SK-N-SH treated with all-trans-retinoic acid at 6 μM for 48 hours (cell line): ENCODE results near the gene ARHGAP9.
"Not testable (repeated sequence)": the region's sequence is repeated elsewhere in the genome, so short reads cannot be mapped to it uniquely, and the experiment has no call there.

Source experiments
- ATAC-seq: fragments of 200-7000 bp; cut with Tn5 transposase; 3 replicates; pipeline ENCODE4 v1.9.1; 2020; ENCODE audit warnings: mild to moderate bottlenecking, moderate library complexity
- ARNTL ChIP-seq: fragments of 450-650 bp; formaldehyde crosslinking; IDR thresholded peaks from 2 replicates; pipeline ENCODE4 v1.5.0; 2020; ENCODE audit warnings: low read depth, mild to moderate bottlenecking, moderate library complexity, borderline replicate concordance
- BACH2 ChIP-seq: fragments of 250-450 bp; sonication (Bioruptor Pico); IDR thresholded peaks from 2 replicates; pipeline ENCODE4 v1.9.0; 2021; ENCODE audit warnings: mild to moderate bottlenecking, borderline replicate concordance
- CSDC2 ChIP-seq: fragments of 250-450 bp; sonication (Bioruptor Pico); IDR thresholded peaks from 2 replicates; pipeline ENCODE4 v1.5.0; 2020; ENCODE audit warnings: mild to moderate bottlenecking, moderate library complexity
- ESRRG ChIP-seq: fragments of 250-450 bp; sonication (Bioruptor Pico); IDR thresholded peaks from 2 replicates; pipeline ENCODE4 v1.6.1; 2021; ENCODE audit warnings: mild to moderate bottlenecking
- GLIS3 ChIP-seq: fragments of 250-450 bp; sonication (Bioruptor Pico); IDR thresholded peaks from 2 replicates; pipeline ENCODE4 v1.5.0; 2020; ENCODE audit warnings: mild to moderate bottlenecking, moderate library complexity
- ISL1 ChIP-seq: fragments of 250-450 bp; sonication (Bioruptor Pico); IDR thresholded peaks from 2 replicates; pipeline ENCODE4 v2.1.2; 2022; ENCODE audit warnings: mild to moderate bottlenecking, moderate library complexity
- OSR1 ChIP-seq: fragments of 250-450 bp; sonication (Bioruptor Pico); IDR thresholded peaks from 2 replicates; pipeline ENCODE4 v1.8.0; 2022; ENCODE audit warnings: moderate library complexity, mild to moderate bottlenecking, inconsistent platforms
- PATZ1 ChIP-seq: fragments of 250-450 bp; sonication (Bioruptor Pico); IDR thresholded peaks from 2 replicates; pipeline ENCODE4 v1.8.0; 2020; ENCODE audit warnings: mild to moderate bottlenecking, moderate library complexity, borderline replicate concordance
- POU6F1 ChIP-seq: fragments of 250-450 bp; sonication (Bioruptor Pico); IDR thresholded peaks from 2 replicates; pipeline ENCODE4 v1.8.0; 2021; ENCODE audit warnings: low read depth, mild to moderate bottlenecking, moderate library complexity, borderline replicate concordance
- PPARA ChIP-seq: fragments of 250-450 bp; sonication (Bioruptor Pico); IDR thresholded peaks from 2 replicates; pipeline ENCODE4 v1.5.0; 2020; ENCODE audit warnings: mild to moderate bottlenecking, borderline replicate concordance
- RARB ChIP-seq: fragments of 250-450 bp; sonication (Bioruptor Pico); IDR thresholded peaks from 2 replicates; pipeline ENCODE4 v1.8.0; 2021; ENCODE audit warnings: mild to moderate bottlenecking, moderate library complexity
- SNAI2 ChIP-seq: fragments of 250-450 bp; sonication (Bioruptor Pico); IDR thresholded peaks from 2 replicates; pipeline ENCODE4 v1.5.0; 2020; ENCODE audit warnings: mild to moderate bottlenecking, moderate library complexity
- TCF4 ChIP-seq: fragments of 250-450 bp; sonication (Bioruptor Pico); IDR thresholded peaks from 2 replicates; pipeline ENCODE4 v1.8.0; 2021; ENCODE audit warnings: mild to moderate bottlenecking, moderate library complexity, borderline replicate concordance
- TOX ChIP-seq: fragments of 250-450 bp; sonication (Bioruptor Pico); IDR thresholded peaks from 2 replicates; pipeline ENCODE4 v1.8.0; 2021; ENCODE audit warnings: mild to moderate bottlenecking, moderate library complexity, borderline replicate concordance
- TSHZ2 ChIP-seq: fragments of 250-450 bp; sonication (Bioruptor Pico); IDR thresholded peaks from 2 replicates; pipeline ENCODE4 v1.5.0; 2020; ENCODE audit warnings: mild to moderate bottlenecking, moderate library complexity
- ZC3H10 ChIP-seq: fragments of 250-450 bp; sonication (Bioruptor Pico); IDR thresholded peaks from 2 replicates; pipeline ENCODE4 v1.5.1; 2021; ENCODE audit warnings: mild to moderate bottlenecking, moderate library complexity
- ZFP3 ChIP-seq: fragments of 250-450 bp; sonication (Bioruptor Pico); IDR thresholded peaks from 2 replicates; pipeline ENCODE4 v1.5.0; 2020; ENCODE audit warnings: mild to moderate bottlenecking, moderate library complexity
- ZFP30 ChIP-seq: fragments of 450-650 bp; formaldehyde crosslinking; IDR thresholded peaks from 2 replicates; pipeline ENCODE4 v1.5.0; 2022; ENCODE audit warnings: mild to moderate bottlenecking, moderate library complexity
- ZNF565 ChIP-seq: fragments of 450-650 bp; formaldehyde crosslinking; conservative IDR thresholded peaks from 2 replicates; pipeline ENCODE4 v1.5.0; 2020; ENCODE audit warnings: low read depth, mild to moderate bottlenecking, moderate library complexity
- ZNF70 ChIP-seq: fragments of 450-650 bp; formaldehyde crosslinking; IDR thresholded peaks from 2 replicates; pipeline ENCODE4 v1.5.0; 2020; ENCODE audit warnings: mild to moderate bottlenecking, moderate library complexity
- ZNF8 ChIP-seq: fragments of 450-650 bp; formaldehyde crosslinking; IDR thresholded peaks from 2 replicates; pipeline ENCODE4 v1.5.0; 2020; ENCODE audit warnings: mild to moderate bottlenecking, moderate library complexity
- TF ChIP-seq, protein P1 (sequence below): fragments of 250-450 bp; sonication (Bioruptor Pico); IDR thresholded peaks from 2 replicates; pipeline ENCODE4 v1.5.1; 2020; ENCODE audit warnings: low read depth, mild to moderate bottlenecking, moderate library complexity

The ARHGAP9 gene

GRCh38 chr12:57448669-57449068 lies 31.0 kb downstream of the ARHGAP9 start:
- no peak for ATAC-seq
- TF ChIP-seq ESRRG (CRISPR knock-in tag) (no peak), ZFP30 (CRISPR knock-in tag) (no peak), CSDC2 (no peak), ZFP3 (CRISPR knock-in tag) (no peak), TCF4 (CRISPR knock-in tag) (no peak), RARB (CRISPR knock-in tag) (no peak), ZC3H10 (CRISPR knock-in tag) (no peak), ZNF565 (CRISPR knock-in tag) (no peak), SNAI2 (no peak), ISL1 (no peak), ARNTL (no peak), POU6F1 (no peak), ZNF8 (no peak), ZNF70 (CRISPR knock-in tag) (no peak)
- TF ChIP-seq, protein P1, sequence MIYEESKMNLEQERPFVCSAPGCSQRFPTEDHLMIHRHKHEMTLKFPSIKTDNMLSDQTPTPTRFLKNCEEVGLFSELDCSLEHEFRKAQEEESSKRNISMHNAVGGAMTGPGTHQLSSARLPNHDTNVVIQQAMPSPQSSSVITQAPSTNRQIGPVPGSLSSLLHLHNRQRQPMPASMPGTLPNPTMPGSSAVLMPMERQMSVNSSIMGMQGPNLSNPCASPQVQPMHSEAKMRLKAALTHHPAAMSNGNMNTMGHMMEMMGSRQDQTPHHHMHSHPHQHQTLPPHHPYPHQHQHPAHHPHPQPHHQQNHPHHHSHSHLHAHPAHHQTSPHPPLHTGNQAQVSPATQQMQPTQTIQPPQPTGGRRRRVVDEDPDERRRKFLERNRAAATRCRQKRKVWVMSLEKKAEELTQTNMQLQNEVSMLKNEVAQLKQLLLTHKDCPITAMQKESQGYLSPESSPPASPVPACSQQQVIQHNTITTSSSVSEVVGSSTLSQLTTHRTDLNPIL (CRISPR knock-in tag): no peak

DNA sequence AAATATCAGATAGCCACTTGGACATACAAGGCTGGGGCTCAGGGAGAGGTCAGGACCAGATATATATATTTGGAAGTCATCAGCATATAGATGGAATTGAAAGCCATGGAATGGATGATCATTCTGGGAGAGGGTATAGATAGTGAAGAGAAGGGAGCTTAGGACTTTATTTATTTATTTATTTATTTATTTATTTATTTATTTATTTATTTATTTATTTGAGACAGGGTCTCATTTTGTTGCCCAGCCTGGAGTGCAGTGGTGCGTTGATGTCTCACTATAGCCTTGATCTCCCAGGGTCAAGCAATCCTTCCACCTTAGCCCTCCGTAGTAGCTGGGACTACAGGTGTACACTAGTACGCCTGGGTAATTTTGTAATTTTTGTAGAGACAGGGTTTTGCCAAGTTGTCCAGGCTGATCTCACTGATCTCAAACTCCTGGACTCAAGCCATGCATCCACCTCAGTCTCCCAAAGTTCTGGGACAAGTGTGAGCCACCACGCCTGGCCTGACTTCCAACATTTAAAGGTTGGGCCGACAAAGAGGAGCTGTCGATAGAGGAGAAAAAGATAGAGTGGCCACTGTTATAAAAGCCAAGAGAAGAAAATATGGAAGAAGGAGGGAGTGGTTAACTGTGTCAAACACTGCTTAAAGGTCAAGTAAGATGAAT lies 33.2 kb downstream of the ARHGAP9 start:
- no peak for ATAC-seq
- no peak for TF ChIP-seq ARNTL
- TF ChIP-seq, all 23 proteins: peak for 0

DNA sequence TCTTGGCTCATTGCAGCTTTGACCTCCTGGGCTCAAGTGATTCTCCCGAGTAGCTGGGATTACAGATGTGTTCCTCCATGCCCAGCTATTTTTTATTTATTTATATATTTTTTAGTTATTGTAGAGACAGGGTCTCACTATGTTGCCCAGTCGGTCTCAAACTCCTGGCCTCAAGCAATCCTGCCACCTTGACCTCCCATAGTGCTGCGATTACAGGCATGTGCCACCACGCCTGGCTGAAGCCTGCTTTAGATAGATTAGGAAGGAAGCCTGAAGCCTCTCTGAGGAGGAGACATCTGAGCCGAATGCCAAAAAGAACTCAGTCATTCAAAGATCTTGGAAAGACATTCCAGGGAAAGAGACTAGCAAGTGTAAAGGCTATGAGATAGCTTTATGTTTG lies 34.9 kb downstream of the ARHGAP9 start:
- ATAC-seq: no peak
- TF ChIP-seq CSDC2: no peak
- no peak for TF ChIP-seq PPARA (CRISPR knock-in tag)
- no peak for TF ChIP-seq RARB (CRISPR knock-in tag)
- TF ChIP-seq GLIS3 (CRISPR knock-in tag): no peak
- no peak for TF ChIP-seq TOX (CRISPR knock-in tag)
- TF ChIP-seq ZNF565 (CRISPR knock-in tag): no peak
- no peak for TF ChIP-seq SNAI2
- no peak for TF ChIP-seq ZNF70 (CRISPR knock-in tag)
- TF ChIP-seq PATZ1 (CRISPR knock-in tag): no peak
- TF ChIP-seq ZC3H10 (CRISPR knock-in tag): no peak
- TF ChIP-seq TSHZ2 (CRISPR knock-in tag): no peak
- no peak for TF ChIP-seq POU6F1
- TF ChIP-seq OSR1 (CRISPR knock-in tag): no peak
- no peak for TF ChIP-seq ZFP30 (CRISPR knock-in tag)
- TF ChIP-seq ARNTL: no peak
- TF ChIP-seq BACH2 (CRISPR knock-in tag): no peak
- no peak for TF ChIP-seq ZFP3 (CRISPR knock-in tag)
- no peak for TF ChIP-seq ZNF8

DNA sequence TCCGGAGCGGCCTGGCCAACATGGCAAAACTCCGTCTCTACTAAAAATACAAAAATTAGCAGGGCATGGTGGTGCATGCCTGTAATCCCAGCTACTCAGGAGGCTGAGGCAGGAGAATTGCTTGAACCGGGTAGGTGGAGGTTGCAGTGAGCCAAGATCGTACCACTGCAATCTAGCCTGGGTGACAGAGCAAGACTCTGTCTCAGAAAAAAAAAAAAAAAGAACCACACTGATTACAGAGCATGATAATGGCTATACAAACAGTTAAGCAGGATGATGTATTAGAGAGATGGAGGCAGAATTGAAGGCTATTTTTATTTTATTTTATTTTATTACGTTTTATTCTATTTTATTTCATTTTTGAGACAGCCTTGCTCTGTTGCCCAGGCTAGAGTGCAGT lies 35.3 kb downstream of the ARHGAP9 start:
- ATAC-seq: not testable (repeated sequence)
